Upper lobe of left lung (tissue), 6 donors: ENCODE results near the gene GGT5. TPM values are rescaled to one million over a fixed set of nuclear protein-coding genes. Genes with fewer than 3 reads are reported as not detected.
A peak's percentile ranks its signal among the peaks of the same experiment; 100 is the strongest.

Source experiments
- ATAC-seq, 2 donors: fragments of 200-7000 bp; cut with Tn5 transposase; one replicate each; pipeline ENCODE4 v1.9.1; 2022; ENCODE audit warnings: mild to moderate bottlenecking in 2 of 2, moderate library complexity in 2 of 2; ENCODE audit not compliant: low FRiP score in 2 of 2
- DNase-seq, 2 donors: peaks; one replicate each; pipeline ENCODE4 v3.0.0-alpha.2; 2019 to 2020
- H3K27ac ChIP-seq, 4 donors: fragments of 200-600 bp; sonication (generic); one replicate each; pipeline ENCODE4 v1.5.1; 2016 to 2019
- H3K27me3 ChIP-seq, 4 donors: fragments of 200-600 bp; sonication (generic); one replicate each; pipeline ENCODE4 v1.5.1; 2017 to 2019
- H3K36me3 ChIP-seq, 4 donors: fragments of 200-600 bp; sonication (generic); one replicate each; pipeline ENCODE4 v1.5.1; 2016 to 2019
- H3K4me1 ChIP-seq, 4 donors: fragments of 200-600 bp; sonication (generic); one replicate each; pipeline ENCODE4 v1.5.1; 2018 to 2019
- H3K4me3 ChIP-seq, 4 donors: fragments of 200-600 bp; sonication (generic); one replicate each; pipeline ENCODE4 v1.5.1; 2017 to 2019; ENCODE audit warnings: mild to moderate bottlenecking in 2 of 4, moderate library complexity in 1 of 4
- H3K9me3 ChIP-seq, 4 donors: fragments of 200-600 bp; sonication (generic); one replicate each; pipeline ENCODE4 v1.5.1; 2018 to 2019
- EP300 ChIP-seq, 4 donors: sonication (generic); formaldehyde crosslinking; IDR thresholded peaks; one replicate each; pipeline ENCODE4 v1.5.1; 2017; ENCODE audit warnings: antibody characterized with exemption in 4 of 4, control low read depth in 2 of 4
- POLR2A ChIP-seq, 4 donors: fragments of 450-650 bp; IDR thresholded peaks; one replicate each; pipeline ENCODE4 v1.5.1; 2016 to 2017; ENCODE audit warnings: antibody characterized with exemption in 4 of 4, mild to moderate bottlenecking in 2 of 4
- POLR2AphosphoS5 ChIP-seq, 2 donors: sonication (generic); formaldehyde crosslinking; IDR thresholded peaks; one replicate each; pipeline ENCODE4 v1.5.1; 2017; ENCODE audit warnings: antibody characterized with exemption in 2 of 2
- WGBS, 2 donors: methylation state at CpG; one replicate each; pipeline ENCODE4 v1.1.5; 2017 to 2018; 5-methylcytosine and 5-hydroxymethylcytosine counted together
- total RNA-seq, 6 donors: library from RNA; depleted of rRNA in 4 of 6; stranded (reverse); fragments of >200 nt in 4 of 6; gene quantifications; one replicate each; pipeline versions ENCODE4 v1.1.0 to v1.2.1, GENCODE V29; 2016 to 2021
- TF ChIP-seq, protein P1 (sequence below), 6 experiments: fragments of 450-650 bp in 4 of 6; fragments of 200-600 bp in 2 of 6; sonication (generic) in 2 of 6; IDR thresholded peaks; one replicate each; pipeline ENCODE4 v1.5.1; 2016 to 2019; ENCODE audit warnings: antibody characterized with exemption in 6 of 6
- donor health status: DM: no; HTN: no; CAD: no; lungs with moderate emphysema.
- donor health status: DM: no; HTN: yes; CAD: no; lungs with severe emphysema.

The GGT5 gene
- total RNA-seq, 6 donors from 2014 or later, result 4.2 to 47.4 (median 29.6) TPM

DNA sequence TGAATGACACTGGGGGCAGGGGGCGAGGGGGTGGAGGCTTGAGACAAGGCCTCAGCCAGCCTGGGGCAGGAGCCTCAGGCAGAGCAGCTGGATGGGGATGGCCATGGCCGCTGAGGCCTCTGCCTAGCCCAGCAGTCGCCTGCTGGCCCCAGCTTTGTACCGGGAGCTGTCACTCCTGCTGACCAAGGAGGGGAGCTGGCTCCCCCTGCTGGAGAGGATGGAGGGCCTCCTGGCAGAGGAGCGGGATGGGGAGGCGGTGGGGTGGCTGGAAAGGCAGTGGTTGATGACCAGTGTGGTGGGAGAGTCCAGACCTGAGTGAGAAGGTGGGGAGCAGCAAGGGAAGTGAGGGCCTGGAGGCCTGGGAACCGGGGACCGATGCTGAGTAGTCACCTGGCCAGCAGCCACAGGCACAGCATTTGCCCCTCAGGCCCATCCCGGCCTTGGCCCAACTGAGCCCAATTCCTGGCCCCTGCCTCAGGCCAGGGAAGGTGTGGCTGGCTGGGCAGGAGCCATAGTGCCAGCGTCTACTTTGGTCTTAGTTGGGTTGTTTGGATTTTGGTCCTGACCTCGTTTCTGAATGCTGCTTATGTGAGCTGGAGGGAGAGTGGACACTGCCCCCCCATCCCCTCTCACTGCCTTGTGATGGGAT lies 69.6 kb downstream of the GGT5 start:
- H3K36me3 ChIP-seq, result peaks cover 21 to 85% (median 69%) of the 10 kb centered on the region in 4 donors

DNA sequence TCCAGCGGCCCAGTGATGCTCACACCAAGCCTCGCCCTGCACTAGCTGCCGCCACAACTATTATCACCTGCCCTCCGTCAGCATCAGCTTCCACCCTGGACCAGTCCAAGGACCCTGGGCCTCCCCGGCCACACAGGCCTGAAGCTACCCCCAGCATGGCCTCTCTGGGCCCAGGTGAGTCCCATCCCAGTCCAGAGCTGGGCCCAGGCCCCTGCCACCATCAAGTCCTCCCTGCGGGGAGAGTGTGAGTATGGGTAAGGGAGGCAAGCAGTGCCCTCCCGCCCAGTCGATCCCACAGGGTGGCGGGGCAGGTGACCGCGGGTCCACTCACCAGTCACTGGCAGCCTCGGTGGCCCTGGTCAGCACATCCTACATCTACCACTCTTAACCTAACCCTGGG lies 73.1 kb downstream of the GGT5 start:
- WGBS, 2 donors, result 92 to 94% methylated on average over 8 to 12 of the region's 12 CpGs
- peaks cover 35 to 98% (median 81%) of the 10 kb centered on the region in 4 donors for H3K36me3 ChIP-seq

More for the DNA sequence above, 69.6 kb downstream of the GGT5 start:
- no peak overlapping the region for H3K4me3 ChIP-seq
- H3K9me3 ChIP-seq, result no peaks in the 10 kb centered on the region
- H3K27ac ChIP-seq, result peak overlapping the region; percentile 22 to 58 (median 42)
- DNase-seq (peak in 1 of 2 donors; percentile 77), ATAC-seq (peak; percentile 65 to 78)
- peaks cover 0 to 15% (median 3%) of the 10 kb centered on the region in 4 donors for H3K4me1 ChIP-seq
- H3K27me3 ChIP-seq, result no peaks in the 10 kb centered on the region
- TF ChIP-seq POLR2AphosphoS5 (IDR thresholded peaks at IDR 0.05) (peak in 1 of 2 donors; percentile 21), EP300 (IDR thresholded peaks at IDR 0.05) (no peak)
- TF ChIP-seq, protein P1, sequence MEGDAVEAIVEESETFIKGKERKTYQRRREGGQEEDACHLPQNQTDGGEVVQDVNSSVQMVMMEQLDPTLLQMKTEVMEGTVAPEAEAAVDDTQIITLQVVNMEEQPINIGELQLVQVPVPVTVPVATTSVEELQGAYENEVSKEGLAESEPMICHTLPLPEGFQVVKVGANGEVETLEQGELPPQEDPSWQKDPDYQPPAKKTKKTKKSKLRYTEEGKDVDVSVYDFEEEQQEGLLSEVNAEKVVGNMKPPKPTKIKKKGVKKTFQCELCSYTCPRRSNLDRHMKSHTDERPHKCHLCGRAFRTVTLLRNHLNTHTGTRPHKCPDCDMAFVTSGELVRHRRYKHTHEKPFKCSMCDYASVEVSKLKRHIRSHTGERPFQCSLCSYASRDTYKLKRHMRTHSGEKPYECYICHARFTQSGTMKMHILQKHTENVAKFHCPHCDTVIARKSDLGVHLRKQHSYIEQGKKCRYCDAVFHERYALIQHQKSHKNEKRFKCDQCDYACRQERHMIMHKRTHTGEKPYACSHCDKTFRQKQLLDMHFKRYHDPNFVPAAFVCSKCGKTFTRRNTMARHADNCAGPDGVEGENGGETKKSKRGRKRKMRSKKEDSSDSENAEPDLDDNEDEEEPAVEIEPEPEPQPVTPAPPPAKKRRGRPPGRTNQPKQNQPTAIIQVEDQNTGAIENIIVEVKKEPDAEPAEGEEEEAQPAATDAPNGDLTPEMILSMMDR (IDR thresholded peaks at IDR 0.05), result peak; percentile 76 to 93 (median 88)
- WGBS, 2 donors, result 58 to 63% methylated on average over 2 to 10 of the region's 11 CpGs

DNA sequence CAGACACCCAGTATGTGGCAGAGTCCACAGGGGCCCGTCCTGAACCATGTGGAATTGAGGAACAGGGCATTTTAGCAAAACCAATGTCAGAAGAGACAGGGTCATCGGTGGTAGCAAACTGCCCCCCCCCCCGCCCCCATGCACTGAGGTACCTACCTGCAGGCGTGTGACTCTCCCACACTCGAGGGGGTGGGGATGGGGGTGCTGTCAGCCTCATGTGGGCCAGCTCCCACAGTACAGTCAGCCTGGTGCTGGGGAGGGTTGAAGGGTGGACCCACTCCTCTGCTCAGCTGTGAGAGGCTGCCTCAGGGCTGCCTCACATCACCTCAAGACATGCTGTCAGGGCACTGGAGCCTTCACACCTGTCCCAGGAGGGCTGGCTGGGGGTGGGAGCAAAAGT lies 74.2 kb downstream of the GGT5 start:
- no peak for DNase-seq
- no peaks in the 10 kb centered on the region for H3K9me3 ChIP-seq
- no peak for TF ChIP-seq EP300 (IDR thresholded peaks at IDR 0.05)
- TF ChIP-seq, protein P1 (IDR thresholded peaks at IDR 0.05), result no peak
- TF ChIP-seq POLR2A (IDR thresholded peaks at IDR 0.05), result no peak
- TF ChIP-seq POLR2AphosphoS5 (IDR thresholded peaks at IDR 0.05), result no peak
- no peak for ATAC-seq
- H3K36me3 ChIP-seq, result peaks cover 34 to 98% (median 82%) of the 10 kb centered on the region in 4 donors
- H3K4me1 ChIP-seq, result peaks cover 0 to 6% (median 0%) of the 10 kb centered on the region in 4 donors
- WGBS, 2 donors, result 82 to 87% methylated on average over 3 to 4 of the region's 5 CpGs
- H3K27ac ChIP-seq, result no peak overlapping the region
- H3K4me3 ChIP-seq, result no peak overlapping the region
- no peaks in the 10 kb centered on the region for H3K27me3 ChIP-seq

More for the DNA sequence above, 73.1 kb downstream of the GGT5 start:
- TF ChIP-seq, protein P1 (IDR thresholded peaks at IDR 0.05), result no peak
- no peak for TF ChIP-seq POLR2AphosphoS5 (IDR thresholded peaks at IDR 0.05)
- TF ChIP-seq POLR2A (IDR thresholded peaks at IDR 0.05), result no peak
- TF ChIP-seq EP300 (IDR thresholded peaks at IDR 0.05), result no peak
- Histone ChIP-seq H3K27me3 (no peaks in the 10 kb centered on the region), H3K27ac (no peak overlapping the region), H3K4me1 (peaks cover 0 to 6% (median 0%) of the 10 kb centered on the region in 4 donors), H3K9me3 (no peaks in the 10 kb centered on the region), H3K4me3 (no peak overlapping the region)
- no peak for ATAC-seq
- DNase-seq, result peak in 1 of 2 donors; percentile 70

DNA sequence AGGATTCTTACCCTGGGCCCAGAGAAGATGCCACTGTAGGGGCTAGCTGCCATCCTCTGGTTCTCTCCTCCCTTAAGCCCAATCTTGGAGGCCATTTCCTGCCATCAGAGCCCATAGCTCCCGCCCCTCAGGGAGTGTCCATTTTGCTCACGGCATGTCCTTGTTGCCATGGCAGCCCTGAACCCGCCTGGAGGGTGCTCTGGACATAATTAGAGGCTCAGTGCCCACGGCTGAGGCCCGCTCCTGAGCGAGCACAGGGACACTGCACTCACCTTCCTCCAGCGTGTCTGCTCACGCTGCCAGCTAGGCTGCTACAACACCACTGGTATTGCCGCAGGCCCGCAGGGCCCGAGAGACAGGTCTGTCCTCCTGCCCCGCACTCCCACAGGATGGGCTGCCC lies 74.7 kb downstream of the GGT5 start:
- WGBS, 2 donors, result 91 to 100% methylated on average over 1 to 12 of the region's 12 CpGs
- Histone ChIP-seq H3K4me1 (peaks cover 0 to 6% (median 0%) of the 10 kb centered on the region in 4 donors), H3K4me3 (no peak overlapping the region), H3K9me3 (no peaks in the 10 kb centered on the region), H3K27ac (peak overlapping the region in 1 of 4 donors; percentile 18), H3K27me3 (no peaks in the 10 kb centered on the region), H3K36me3 (peaks cover 34 to 100% (median 83%) of the 10 kb centered on the region in 4 donors)
- TF ChIP-seq EP300 (IDR thresholded peaks at IDR 0.05) (no peak), POLR2AphosphoS5 (IDR thresholded peaks at IDR 0.05) (no peak), POLR2A (IDR thresholded peaks at IDR 0.05) (no peak)
- TF ChIP-seq, protein P1 (IDR thresholded peaks at IDR 0.05), result no peak
- DNase-seq (no peak), ATAC-seq (no peak)

Other genes starting within 250 kb of the GGT5 start
- not detected for gene GSTT4, start 239.6 kb downstream of the GGT5 start, total RNA-seq
- 100 to 1,000 TPM in 2 of 6 donors, 10 to 100 TPM in 4; 55.3 to 176 (median 95.3) TPM for gene CABIN1, start 233.8 kb downstream of the GGT5 start, total RNA-seq
- gene SUSD2, start 63.6 kb downstream of the GGT5 start, total RNA-seq, result 100 to 1,000 TPM; 191 to 645 (median 348) TPM
- gene SPECC1L, start 25.7 kb upstream of the GGT5 start, total RNA-seq, result 10 to 100 TPM; 37.7 to 80.6 (median 62.3) TPM
- 10 to 100 TPM in 2 of 6 donors, 1 to 10 TPM in 4; 7.3 to 20.9 (median 8.8) TPM for gene ADORA2A, start 182.5 kb upstream of the GGT5 start, total RNA-seq